Heart left ventricle (tissue), 13 donors: ENCODE data around the gene HCN4.

Source experiments
- POLR2A ChIP-seq, 2 donors: fragments of 450-650 bp; IDR thresholded peaks; one replicate each; pipeline ENCODE4 v1.6.1; 2017; ENCODE audit warnings: antibody characterized with exemption in 2 of 2, mild to moderate bottlenecking in 2 of 2, moderate library complexity in 2 of 2
- TF ChIP-seq, protein P1 (sequence below), 12 donors: fragments of 200-600 bp; sonication (generic) in 4 of 12; IDR thresholded peaks; one replicate each; pipeline versions ENCODE4 v1.5.0 to v1.8.0; 2018 to 2022; ENCODE audit warnings: antibody characterized with exemption in 12 of 12, mild to moderate bottlenecking in 5 of 12
- donor health status: ischemic (EF 13 %, LVEDD 7.1; RV severe dilation, severe dysfunction).
- donor health status: DM: no; HTN: yes; CAD: no.
- donor health status: DM: no; HTN: no; CAD: no.
- donor health status: ischemic (EF 25% LVEDD 6.9; RV normal size, moderate dysfunction).
- donor health status: ischemic (EF 25% LVEDD 5.7; RV mildly dilated, moderate dysfunction).
- donor health status: ischemic (EF 35%, LVEDD 5.7; RV mildly dilated, moderate dysfunction).
- donor health status: nonischemic (EF 11% LVEDD 7.7; RV severe dilation, severe dysfunction).
- donor health status: DM: yes; HTN: yes; CAD: no.
- donor health status: PGD.
- donor health status: ischemic (EF 29% LVEDD 5.4; RV normal size, mild dysfunction).
- donor health status: nonischemic (EF 23%, LVEDD 6.1; RV moderate dilation, normal function).

DNA sequence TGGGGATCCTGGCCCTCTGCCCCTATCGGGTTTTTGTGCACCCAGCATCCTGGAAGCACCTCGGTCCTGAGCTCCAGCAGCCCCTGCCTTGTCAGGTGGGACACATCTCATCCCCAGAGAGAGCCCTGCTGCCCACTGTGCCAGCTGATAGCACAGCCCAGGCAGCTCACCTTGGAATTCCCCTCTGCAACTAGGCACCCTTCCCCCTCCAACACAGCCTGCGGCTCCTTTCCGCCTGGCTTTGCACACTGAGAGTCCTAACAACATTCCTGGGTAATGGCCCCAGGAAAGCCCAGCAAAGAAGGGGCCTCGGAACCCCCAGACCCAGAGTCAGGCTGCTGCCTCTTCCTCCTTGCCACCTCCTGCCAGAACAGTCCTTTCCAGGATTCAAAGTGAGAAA, 5.9 kb downstream of the HCN4 start:
- TF ChIP-seq, protein P1, sequence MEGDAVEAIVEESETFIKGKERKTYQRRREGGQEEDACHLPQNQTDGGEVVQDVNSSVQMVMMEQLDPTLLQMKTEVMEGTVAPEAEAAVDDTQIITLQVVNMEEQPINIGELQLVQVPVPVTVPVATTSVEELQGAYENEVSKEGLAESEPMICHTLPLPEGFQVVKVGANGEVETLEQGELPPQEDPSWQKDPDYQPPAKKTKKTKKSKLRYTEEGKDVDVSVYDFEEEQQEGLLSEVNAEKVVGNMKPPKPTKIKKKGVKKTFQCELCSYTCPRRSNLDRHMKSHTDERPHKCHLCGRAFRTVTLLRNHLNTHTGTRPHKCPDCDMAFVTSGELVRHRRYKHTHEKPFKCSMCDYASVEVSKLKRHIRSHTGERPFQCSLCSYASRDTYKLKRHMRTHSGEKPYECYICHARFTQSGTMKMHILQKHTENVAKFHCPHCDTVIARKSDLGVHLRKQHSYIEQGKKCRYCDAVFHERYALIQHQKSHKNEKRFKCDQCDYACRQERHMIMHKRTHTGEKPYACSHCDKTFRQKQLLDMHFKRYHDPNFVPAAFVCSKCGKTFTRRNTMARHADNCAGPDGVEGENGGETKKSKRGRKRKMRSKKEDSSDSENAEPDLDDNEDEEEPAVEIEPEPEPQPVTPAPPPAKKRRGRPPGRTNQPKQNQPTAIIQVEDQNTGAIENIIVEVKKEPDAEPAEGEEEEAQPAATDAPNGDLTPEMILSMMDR (IDR thresholded peaks at IDR 0.05): no peak
- TF ChIP-seq POLR2A (IDR thresholded peaks at IDR 0.05): no peak
